GM20000 (cell line): Measurements from ENCODE around the gene GPRC5A.

Experiments used
- DNase-seq: peaks from one replicate; pipeline ENCODE4 v3.0.0; 2012; ENCODE audit warnings: low spot score
- CTCF ChIP-seq: IDR thresholded peaks from 2 replicates; pipeline ENCODE4 v1.5.1; 2012; ENCODE audit warnings: mild to moderate bottlenecking, control low read depth; ENCODE audit errors: extremely low read depth, missing control alignments

GPRC5A gene

GRCh38 chr12:12915656-12916055 lies 24.3 kb downstream of the GPRC5A start:
- no peak for DNase-seq
- no peak for TF ChIP-seq CTCF

- peak; percentile 97 for TF ChIP-seq CTCF
- DNase-seq: peak; percentile 81
Measured at GRCh38 chr12:12916135-12916944, 25.0 kb downstream of the GPRC5A start.

GRCh38 chr12:12917517-12917916 lies 26.2 kb downstream of the GPRC5A start:
- TF ChIP-seq CTCF: no peak
- no peak for DNase-seq

- no peak for TF ChIP-seq CTCF
- no peak for DNase-seq
Measured at GRCh38 chr12:12918781-12919389, 27.5 kb downstream of the GPRC5A start.

- no peak for TF ChIP-seq CTCF
- no peak for DNase-seq
Measured at GRCh38 chr12:12919666-12920435, 28.5 kb downstream of the GPRC5A start.

- DNase-seq: no peak
- TF ChIP-seq CTCF: no peak
Measured at GRCh38 chr12:12922191-12922616, 30.8 kb downstream of the GPRC5A start.

- no peak for DNase-seq
- no peak for TF ChIP-seq CTCF
Measured at GRCh38 chr12:12922978-12923377, 31.6 kb downstream of the GPRC5A start.
